RCC 7860 (cell line): ENCODE results near the gene MZT2A.
"Not testable (repeated sequence)": the region's sequence is repeated elsewhere in the genome, so short reads cannot be mapped to it uniquely, and the experiment has no call there.

Experiments used
- DNase-seq: peaks from one replicate; pipeline ENCODE4 v3.0.0-alpha.2; 2015; ENCODE audit warnings: low spot score
- FAIRE-seq: peaks from 2 replicates; lab custom pipeline; 2012; peaks lifted over from hg19 to GRCh38; lab: Jason Lieb, UNC

The MZT2A gene

DNA sequence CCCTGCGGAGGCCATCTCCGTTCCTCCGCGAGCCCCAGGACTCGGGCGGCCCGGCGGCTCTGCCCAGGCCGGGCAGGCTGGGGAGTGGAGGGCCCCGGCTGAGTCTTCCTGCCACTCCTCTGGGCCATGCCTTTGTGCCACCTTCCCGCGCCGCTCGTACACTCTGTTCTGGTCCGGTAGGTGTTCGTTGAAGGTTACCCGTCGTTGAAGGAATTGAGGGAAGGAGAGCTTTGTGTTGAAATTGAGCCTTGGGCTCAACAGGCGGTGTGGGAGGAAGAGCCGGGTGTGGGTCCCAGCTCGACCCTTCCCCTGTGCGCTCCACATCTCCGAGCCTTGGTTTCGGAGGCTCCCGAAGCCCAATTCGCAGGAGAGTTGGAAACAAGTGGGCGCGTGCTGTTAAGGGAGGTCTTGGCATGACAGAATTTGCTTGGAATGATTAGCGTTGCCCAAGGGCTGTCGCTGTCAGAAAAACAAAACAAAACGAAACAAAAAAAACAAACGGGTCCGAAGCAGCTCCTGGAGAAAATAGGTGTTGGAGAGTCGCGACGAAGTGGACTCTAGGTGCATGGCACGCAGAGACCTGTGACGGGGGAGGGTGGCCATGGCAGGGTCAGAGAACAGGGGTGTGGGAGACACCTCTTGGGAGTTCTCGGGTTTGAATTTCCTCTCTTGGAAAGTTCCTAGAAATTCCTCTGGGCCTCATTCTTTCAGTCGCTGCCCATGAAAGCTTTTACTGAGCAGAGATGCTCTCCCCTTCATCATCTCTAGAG, 1.2 kb upstream of the MZT2A start:
- no peak for DNase-seq
- no peak for FAIRE-seq

DNA sequence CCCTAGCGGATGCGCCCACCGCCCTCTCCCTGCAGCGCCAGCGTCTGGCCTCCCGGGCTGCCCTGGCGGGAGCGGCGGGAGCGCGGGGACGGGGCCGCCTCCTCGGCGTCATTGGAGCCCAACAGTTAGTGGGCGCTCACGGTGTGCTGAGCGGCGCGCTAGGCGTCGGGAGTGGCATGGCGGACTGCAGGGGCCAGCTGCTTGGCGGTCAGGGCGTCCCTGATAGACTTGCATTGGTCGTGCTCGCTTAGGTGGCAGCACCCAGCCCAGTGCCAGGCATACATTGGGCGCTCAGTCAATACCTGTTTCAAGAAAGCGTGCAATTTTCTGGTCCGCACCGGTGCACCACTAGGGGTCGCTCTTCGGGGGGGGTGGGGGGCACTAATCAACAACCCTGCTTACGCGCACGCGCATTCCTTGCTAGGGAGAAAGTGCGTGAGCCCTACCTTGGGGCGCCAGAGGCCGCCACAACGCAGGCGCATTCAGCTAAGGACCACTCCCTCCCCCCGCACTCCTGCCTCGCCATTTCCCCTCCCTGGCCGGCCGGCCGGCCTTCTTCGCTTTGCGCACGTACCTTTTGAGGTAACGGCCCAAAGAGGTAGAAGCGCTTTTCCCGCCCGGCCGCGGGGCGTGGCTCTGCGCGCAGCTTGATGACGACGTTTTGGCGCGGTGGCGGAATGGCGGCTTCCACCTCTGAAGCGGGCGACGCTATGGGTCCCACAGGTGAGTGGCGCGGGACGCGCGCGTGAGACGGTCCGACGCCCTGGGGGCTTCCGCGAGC, 411 bp upstream of the MZT2A start:
- DNase-seq (peak; percentile 91), FAIRE-seq (peak; percentile 75)

DNA sequence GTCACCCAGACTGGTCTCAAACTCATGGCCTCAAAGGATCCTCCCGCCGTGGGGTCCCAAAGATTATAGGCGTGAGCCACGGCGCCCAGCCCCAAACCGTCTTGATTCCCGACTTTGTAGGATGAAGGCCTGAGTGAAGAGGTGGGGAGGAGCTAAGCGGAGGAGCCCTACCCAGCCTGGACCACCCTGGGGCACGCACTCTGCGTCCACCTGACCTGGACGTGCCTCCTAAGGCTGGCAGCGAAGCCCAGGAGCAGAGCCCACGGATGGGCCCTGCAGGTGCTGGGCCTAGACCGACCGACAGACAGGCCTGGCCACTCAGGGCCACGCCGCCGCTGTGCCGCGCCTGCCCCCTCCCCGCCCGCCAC, 744 bp downstream of the MZT2A start:
- FAIRE-seq, DNase-seq: not testable (repeated sequence)

DNA sequence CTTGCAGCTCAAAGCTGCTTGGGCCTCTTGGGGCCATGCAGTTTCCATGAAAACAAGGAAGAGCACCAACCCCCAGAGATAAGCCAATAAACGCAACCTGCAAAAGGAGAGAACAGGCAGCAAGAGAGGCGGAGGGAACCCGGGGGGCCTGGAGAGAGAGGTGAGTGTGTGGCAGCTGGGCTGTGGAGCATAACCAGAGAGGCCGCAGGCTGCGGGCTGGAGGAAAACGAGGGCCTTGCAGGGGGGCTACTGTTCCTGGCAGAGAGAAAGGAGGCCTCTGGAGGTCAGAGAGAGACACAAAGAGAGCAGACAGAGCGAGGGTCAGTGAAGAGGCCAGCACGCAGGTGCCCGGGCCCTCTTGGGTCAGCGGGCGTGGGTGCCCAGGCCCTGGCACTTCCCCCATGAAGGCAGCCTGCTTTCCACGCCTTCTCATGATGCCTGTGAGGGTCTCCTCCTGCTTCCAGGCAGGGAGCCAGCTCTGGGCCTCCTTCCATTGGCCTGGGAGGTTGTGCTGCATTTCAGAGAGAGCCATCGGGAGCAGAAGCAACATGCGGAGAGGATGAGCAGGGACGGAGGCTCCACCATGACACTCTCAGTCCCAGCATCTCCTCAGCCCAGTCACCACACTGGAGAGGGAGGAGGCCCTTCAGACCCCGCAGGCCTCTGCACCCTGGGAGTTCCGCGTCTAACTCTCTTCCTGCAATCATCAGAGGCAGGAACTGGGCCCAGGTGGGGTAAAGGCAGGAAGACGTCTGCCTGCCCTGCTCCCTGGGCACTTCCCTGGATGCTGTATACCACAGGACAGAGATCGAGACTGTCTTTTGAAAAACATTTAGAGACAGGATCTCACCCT, 1.4 kb downstream of the MZT2A start:
- FAIRE-seq = not testable (repeated sequence)
- DNase-seq = peak; percentile 10

DNA sequence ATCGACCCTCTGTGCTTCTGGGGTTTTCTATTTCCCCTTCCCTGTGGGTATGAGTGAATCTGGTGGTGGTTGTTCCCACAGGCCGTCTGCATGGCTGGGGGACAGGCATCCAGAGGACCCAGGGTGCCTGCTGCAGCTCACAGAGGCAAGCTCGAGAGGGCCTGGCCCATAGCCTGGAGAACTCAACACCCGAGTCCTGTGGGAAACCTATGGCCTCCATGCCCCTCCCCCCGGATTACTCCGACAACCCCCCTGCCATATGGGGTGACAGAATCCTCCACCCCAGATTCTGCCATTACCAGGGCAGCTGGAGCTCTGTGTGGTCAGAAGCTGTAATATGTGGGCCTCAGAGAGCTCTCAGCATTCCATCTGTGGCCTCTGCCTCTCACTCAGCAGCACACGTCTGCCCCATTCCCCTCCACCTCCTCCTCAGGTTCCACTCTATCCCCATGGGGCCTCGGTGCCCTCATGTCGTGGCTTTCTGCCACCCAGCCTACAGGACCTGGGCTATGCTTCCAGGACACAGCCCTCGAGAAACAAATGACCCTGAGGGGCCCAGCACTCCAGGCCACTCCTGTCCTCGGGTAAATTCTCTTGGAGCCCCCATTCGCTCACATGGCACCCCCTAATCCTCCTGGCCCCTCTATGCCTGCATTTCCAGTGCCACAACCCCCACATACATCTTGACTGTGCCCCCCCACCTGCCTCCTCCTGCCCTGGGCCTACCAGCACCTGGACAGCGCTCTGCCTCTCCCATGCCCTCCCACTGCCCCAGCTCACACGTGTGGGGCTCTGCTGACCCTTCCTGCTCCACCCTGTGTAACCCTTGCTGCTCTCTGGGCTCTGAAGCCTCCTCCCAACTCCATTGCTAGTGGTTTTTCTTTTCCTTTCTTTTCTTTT, 3.6 kb downstream of the MZT2A start:
- no peak for FAIRE-seq
- no peak for DNase-seq

- not testable (repeated sequence) for FAIRE-seq, DNase-seq
Measured at GRCh38 chr2:131486201-131486902, 5.8 kb downstream of the MZT2A start.

DNA sequence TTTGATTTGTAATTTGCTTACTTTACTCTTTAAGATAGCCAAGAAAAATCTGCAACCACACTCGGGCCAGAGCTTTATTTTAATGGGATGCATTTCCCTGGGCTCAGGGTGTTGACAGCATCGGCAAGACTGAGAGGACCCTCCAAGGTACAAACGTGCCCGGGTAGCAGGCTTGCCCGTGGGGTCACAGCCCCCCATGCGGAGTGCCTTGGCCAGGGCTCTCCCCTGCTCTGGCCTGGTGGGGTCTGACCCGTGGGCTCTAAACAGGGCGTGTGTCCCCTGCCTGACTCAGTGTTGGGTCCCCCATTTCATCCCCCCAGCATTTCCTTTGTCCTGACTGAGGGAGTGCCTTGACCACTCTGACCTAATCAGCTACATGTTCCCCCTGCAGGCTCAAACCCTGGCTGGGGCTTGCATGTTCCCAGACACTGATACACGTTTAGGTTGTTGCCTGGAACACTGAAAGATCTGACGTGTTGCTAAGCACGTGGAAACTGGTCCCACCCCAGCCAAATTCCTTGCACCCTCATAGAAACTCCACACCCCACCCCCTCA, 7.2 kb downstream of the MZT2A start:
- not testable (repeated sequence) for DNase-seq, FAIRE-seq

GRCh38 chr2:131483981-131484820, 8.0 kb downstream of the MZT2A start:
- not testable (repeated sequence) for FAIRE-seq, DNase-seq

DNA sequence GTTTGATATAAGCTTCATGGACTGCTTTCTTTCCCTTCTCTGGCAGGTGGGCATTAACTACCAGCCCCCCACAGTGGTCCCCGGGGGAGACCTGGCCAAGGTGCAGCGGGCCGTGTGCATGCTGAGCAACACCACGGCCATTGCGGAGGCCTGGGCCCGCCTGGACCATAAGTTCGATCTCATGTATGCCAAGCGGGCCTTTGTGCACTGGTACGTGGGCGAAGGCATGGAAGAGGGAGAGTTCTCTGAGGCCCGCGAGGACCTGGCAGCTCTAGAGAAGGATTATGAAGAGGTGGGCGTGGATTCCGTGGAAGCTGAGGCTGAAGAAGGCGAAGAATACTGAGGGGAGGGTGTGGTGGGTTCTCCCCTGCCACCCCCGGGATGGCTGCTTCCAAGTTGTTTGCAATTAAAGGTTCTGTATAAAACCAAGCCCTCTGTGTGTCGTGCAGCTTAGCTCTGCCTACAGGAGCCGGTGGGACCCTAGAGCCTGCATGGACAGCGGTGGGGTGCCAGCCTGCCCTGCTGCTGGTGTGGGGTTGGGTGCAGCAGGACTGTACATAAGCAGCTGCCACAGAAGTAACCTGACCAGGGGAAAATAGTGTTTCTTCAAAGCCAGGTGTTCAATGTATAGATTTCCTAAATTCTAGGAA, 9.6 kb downstream of the MZT2A start:
- FAIRE-seq, DNase-seq: not testable (repeated sequence)

DNA sequence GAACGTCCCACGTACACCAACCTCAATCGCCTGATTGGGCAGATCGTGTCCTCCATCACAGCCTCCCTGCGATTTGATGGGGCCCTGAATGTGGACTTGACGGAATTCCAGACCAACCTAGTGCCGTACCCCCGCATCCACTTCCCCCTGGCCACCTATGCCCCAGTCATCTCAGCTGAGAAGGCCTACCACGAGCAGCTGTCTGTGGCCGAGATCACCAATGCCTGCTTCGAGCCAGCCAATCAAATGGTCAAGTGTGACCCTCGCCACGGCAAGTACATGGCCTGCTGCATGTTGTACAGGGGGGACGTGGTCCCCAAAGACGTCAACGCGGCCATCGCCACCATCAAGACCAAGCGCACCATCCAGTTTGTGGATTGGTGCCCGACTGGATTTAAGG, 11.8 kb downstream of the MZT2A start:
- DNase-seq, FAIRE-seq: not testable (repeated sequence)

- not testable (repeated sequence) for DNase-seq, FAIRE-seq
Measured at GRCh38 chr2:131478850-131479461, 13.2 kb downstream of the MZT2A start.

GRCh38 chr2:131478074-131478849, 13.9 kb downstream of the MZT2A start:
- DNase-seq, FAIRE-seq: not testable (repeated sequence)

DNA sequence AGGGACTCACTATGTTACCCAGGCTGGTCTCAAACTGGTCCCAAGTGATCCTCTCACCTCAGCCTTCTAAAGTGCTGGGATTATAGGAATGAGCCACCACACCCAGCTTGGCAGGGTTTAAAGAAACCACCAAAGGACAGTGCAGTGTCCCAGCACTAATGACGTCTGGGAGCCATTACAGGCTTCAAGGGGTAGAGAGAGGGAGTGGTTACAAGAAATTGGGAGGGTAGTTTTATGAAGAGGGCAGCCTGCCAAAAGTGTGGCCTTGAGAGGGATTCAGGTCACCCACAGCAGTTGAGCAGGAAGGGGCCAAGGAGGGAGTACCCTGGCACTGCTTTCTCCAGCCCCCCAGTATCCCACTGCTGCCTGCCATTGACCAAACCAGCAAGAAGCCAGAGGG, 15.0 kb downstream of the MZT2A start:
- FAIRE-seq, DNase-seq: not testable (repeated sequence)

DNA sequence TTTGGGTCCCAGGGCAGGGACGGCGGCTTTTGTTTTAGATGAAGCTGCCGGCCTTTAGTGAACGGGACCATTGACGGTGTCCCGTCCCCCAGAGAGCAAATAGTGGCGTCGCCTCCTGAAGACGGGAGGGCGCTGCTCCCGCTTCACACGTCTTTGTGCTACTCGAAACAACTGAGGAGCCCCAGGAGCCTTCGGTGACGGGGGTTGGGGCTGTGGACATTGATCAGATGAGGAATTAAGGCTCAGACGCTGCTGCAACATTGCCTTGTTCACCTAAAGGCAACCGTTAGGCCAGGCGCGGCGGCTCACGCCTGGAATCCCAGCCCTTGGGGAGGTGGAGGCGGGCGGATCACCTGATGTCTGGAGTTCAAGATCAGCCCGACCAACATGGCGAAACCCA, 15.8 kb downstream of the MZT2A start:
- FAIRE-seq, DNase-seq: not testable (repeated sequence)

- FAIRE-seq = no peak
Measured at GRCh38 chr2:131475831-131476230, 16.4 kb downstream of the MZT2A start, which contains the start of gene TUBA3D. TUBA3D (plus strand) TSS chr2:131476119; CDS start chr2:131476200, 81 bp downstream.

DNA sequence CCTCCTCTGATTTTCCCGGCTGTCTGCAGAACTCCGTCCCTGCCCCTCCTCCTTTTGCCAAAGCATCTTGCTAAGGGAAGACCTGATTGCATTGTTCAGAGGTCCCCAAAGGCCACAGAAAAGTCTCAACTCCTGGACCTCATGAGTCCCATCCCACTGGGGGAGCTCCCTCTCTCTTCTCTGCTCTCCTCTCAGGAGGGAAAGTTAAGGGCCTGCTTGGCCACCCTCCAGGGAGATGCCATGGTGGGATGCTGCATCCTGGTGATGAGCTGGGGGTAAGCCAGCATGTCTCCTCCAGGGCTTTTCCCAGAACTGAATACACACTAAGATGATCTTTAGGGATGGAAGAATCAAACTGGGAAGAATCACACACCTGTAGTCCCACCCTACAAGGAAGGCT, 18.9 kb downstream of the MZT2A start:
- not testable (repeated sequence) for FAIRE-seq, DNase-seq

More at GRCh38 chr2:131475831-131476230, 16.4 kb downstream of the MZT2A start, which contains the start of gene TUBA3D:
- DNase-seq = no peak
